GM19193 (cell line): Measurements from ENCODE around the gene LGALS7.

Source experiments
- POLR2A ChIP-seq: IDR thresholded peaks from 4 replicates; pipeline ENCODE4 v1.6.1; 2011; ENCODE audit not compliant: insufficient read depth, insufficient read length; ENCODE audit errors: extremely low read depth

Gene LGALS7

DNA sequence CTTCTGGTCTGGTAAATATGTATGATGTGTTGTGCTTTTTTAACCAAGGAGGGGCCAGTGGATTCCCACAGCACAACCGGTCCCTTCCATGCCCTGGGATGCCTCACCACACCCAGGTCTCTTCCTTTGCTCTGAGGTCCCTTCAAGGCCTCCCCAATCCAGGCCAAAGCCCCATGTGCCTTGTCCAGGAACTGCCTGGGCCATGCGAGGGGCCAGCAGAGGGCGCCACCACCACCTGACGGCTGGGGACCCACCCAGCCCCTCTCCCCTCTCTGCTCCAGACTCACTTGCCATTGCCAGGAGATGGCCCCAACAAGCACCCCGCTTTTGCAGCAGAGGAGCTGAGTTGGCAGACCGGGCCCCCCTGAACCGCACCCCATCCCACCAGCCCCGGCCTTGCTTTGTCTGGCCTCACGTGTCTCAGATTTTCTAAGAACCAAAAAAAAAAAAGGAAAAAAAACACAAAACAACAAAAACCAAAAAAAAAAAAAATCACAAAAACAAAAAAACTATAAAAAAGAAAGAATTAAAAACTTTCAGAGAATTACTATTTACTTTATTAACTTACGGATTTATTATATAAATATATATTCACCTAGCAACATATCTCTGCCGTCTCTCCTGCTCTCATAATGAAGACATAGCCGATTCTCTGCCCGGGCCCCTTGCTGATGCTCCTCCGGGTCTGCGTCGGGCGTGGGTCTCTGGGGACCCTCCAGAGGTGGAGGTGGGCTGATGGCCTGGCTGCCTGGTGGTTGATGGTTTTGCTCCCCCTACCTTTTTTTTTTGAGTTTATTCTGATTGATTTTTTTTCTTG, 43.5 kb downstream of the LGALS7 start:
- no peak for TF ChIP-seq POLR2A

DNA sequence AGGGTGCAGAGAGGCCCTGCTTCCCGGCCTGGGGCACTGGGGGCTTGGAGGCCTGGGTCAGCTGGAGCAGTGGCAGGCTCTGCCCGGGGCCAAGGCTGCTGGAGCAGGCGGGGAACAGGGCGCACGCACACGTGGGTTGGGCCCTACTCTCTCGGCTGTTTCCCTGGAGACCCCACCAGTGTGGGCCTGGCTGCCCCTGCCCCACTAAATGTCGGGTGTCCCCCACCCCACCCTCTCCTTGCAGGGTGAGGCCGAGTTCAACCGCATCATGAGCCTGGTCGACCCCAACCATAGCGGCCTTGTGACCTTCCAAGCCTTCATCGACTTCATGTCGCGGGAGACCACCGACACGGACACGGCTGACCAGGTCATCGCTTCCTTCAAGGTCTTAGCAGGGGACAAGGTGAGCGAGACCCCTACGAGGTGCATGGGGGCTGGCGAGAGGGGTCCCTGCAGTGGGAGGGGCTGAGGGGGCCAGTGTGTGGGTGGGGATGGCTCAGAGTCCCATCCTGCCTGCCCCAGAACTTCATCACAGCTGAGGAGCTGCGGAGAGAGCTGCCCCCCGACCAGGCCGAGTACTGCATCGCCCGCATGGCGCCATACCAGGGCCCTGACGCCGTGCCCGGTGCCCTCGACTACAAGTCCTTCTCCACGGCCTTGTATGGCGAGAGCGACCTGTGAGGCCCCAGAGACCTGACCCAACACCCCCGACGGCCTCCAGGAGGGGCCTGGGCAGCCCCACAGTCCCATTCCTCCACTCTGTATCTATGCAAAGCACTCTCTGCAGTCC, 44.4 kb downstream of the LGALS7 start:
- no peak for TF ChIP-seq POLR2A

GRCh38 chr19:38727868-38728660, 45.3 kb downstream of the LGALS7 start:
- TF ChIP-seq POLR2A = no peak

DNA sequence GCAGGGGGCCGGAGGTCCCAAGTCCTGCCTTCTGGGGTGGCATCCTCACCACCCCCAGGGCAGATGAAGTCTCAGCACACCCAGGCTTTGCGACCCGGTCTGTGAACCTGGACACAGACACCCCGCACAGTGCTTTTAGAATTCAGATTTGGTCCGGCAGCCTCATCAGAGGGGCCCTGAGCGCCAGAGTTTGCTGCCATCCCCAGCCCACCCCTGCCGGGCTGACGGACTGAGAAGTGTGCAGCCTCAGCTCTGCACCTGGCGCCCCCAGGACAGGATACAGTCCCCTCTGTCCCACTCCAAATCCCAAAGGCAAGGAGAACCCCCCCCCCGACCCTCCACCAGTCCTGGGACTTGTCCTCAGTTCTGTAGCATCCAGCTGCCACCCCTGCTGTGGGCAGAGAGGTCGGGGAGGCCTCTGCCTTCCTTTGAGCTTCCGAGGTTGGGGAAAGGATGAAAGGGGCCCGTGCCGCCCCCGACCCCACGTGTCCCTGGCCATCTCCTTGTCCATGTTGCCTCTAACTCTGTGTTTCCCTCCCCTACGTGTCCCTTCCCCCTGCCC, 45.9 kb downstream of the LGALS7 start:
- no peak for TF ChIP-seq POLR2A

GRCh38 chr19:38726761-38727301, 46.5 kb downstream of the LGALS7 start:
- no peak for TF ChIP-seq POLR2A

GRCh38 chr19:38726284-38726673, 47.0 kb downstream of the LGALS7 start:
- TF ChIP-seq POLR2A = no peak

GRCh38 chr19:38725469-38726283, 47.6 kb downstream of the LGALS7 start:
- TF ChIP-seq POLR2A = no peak

DNA sequence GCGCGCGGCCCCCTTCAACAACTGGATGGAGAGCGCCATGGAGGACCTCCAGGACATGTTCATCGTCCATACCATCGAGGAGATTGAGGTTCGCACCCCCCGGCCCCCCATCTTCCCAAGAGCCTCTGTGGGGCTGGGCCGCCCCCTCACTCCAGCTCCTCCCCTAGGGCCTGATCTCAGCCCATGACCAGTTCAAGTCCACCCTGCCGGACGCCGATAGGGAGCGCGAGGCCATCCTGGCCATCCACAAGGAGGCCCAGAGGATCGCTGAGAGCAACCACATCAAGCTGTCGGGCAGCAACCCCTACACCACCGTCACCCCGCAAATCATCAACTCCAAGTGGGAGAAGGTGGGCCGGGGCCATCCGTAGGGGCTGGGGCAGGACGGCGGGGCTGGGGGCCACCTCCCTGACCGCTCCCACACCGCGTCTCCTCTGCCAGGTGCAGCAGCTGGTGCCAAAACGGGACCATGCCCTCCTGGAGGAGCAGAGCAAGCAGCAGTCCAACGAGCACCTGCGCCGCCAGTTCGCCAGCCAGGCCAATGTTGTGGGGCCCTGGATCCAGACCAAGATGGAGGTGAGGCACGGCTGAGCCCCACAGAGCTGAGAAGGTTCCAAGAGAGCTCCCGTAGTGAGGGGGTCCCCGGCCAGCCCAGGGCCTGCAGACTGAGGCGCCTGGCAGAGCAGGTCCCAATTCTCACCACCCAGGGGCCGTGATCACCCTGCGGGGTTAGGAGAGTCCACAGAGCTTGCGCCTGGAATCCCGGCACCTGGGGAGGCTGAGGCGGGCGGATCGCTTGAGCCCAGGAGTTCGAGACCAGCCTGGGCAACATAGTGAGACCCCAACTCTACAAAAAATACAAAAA, 49.1 kb downstream of the LGALS7 start:
- TF ChIP-seq POLR2A = no peak

DNA sequence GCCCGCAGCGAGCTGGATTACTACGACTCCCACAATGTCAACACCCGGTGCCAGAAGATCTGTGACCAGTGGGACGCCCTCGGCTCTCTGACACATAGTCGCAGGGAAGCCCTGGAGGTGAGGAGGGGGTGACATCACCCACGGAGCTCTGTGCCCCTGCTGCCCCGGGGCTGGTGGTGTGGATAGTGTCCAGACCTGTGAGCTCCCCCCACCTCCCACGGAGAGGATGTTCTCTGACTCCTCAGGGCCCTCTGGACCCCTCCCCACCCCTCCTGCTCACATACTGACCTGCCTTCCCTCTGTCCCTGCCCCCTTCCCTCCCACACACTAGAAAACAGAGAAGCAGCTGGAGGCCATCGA, 49.7 kb downstream of the LGALS7 start:
- TF ChIP-seq POLR2A = no peak

GRCh38 chr19:38722947-38723605, 50.2 kb downstream of the LGALS7 start:
- TF ChIP-seq POLR2A = no peak

- TF ChIP-seq POLR2A = no peak
Observed at GRCh38 chr19:38721979-38722773, 51.1 kb downstream of the LGALS7 start.

DNA sequence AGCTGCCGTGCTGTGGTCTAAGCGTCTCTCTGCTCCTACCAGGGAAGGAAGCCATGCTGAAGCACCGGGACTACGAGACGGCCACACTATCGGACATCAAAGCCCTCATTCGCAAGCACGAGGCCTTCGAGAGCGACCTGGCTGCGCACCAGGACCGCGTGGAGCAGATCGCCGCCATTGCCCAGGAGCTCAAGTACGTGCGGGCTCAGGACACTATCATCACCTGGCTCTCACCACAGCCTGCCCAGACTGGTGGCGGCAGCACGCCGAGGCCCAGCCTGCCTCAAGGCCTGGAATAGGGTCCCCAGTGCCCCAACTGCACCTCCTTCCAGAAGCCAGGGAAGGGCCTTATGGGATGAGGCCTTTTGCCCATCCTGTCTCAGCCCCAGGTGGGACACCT, 51.8 kb downstream of the LGALS7 start:
- no peak for TF ChIP-seq POLR2A
